H1 (cell line): ENCODE measurements around the gene ITGB8. TPM values are rescaled to one million over a fixed set of nuclear protein-coding genes. Genes with fewer than 3 reads are reported as not detected.

ENCODE experiments used
- HDAC2 ChIP-seq, 2 experiments: fragments of 300-600 bp in 1 of 2; sonication (generic) in 1 of 2; IDR thresholded peaks; 2 replicates each; pipeline ENCODE4 v1.6.1; 2011 to 2012; ENCODE audit warnings: low read depth in 2 of 2, low read length in 2 of 2, mild to moderate bottlenecking in 2 of 2, moderate library complexity in 2 of 2, borderline replicate concordance in 1 of 2, inconsistent platforms in 1 of 2
- polyA plus RNA-seq, 7 experiments: library from polyadenylated mRNA; depleted of rRNA in 3 of 7; stranded (reverse) in 5 of 7; unstranded in 2 of 7; fragments of >200 nt in 5 of 7; fragments of 200-250 nt in 2 of 7; gene quantifications; 1 replicate in 5 of 7; 2 replicates in 1 of 7; 4 replicates in 1 of 7; pipeline versions ENCODE4 v1.2.1 to v1.2.3, GENCODE V29; 2011 to 2013; ENCODE audit warnings: missing spikeins in 2 of 7, mixed read lengths in 2 of 7
- total RNA-seq: library from RNA; stranded (reverse); fragmentation: NEBNext Ultra II Directional; extraction: Animal tissue kit (Norgen Biotek cat#: 25700); gene quantifications from 2 replicates; pipeline ENCODE4 v1.2.1, GENCODE V29; 2021

ITGB8 gene
- total and polyA plus RNA-seq, 2 of the 8 experiments (the other 6 are each of a cell fraction or from before 2014, with no cell fraction given) = 1.2 to 3.6 TPM

DNA sequence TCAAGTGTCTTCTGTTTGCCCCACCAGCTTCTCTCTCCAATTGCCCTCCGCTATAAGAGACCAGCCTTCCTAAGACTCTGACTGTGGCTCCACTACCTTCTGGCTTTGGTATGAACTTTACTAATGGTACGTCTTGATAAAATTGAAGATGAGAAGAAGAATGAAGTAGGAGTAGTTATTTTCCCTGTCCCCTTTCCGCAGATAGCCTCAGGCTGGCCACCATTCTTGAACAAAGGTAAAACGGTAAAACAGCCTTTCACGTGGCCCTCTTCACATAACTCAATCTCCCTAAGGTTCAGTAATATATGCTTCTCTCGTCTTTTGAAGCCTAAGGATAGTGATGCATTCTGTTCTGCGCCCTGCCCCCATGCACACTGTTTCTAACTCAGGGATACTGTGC is 9.9 kb upstream of the ITGB8 start (continued):
- TF ChIP-seq HDAC2 (IDR thresholded peaks at IDR 0.05; ENCODE audit: borderline replicate concordance in 1 of 2, low read depth in 2 of 2, low read length in 2 of 2) = no peak
